HuH-7 (cell line): ENCODE measurements around the gene GPR35.
"Not testable (repeated sequence)": the region's sequence is repeated elsewhere in the genome, so short reads cannot be mapped to it uniquely, and the experiment has no call there.

Source experiments
- DNase-seq: peaks from one replicate; pipeline ENCODE4 v3.0.0; 2011; ENCODE audit warnings: low spot score

The GPR35 gene

DNA sequence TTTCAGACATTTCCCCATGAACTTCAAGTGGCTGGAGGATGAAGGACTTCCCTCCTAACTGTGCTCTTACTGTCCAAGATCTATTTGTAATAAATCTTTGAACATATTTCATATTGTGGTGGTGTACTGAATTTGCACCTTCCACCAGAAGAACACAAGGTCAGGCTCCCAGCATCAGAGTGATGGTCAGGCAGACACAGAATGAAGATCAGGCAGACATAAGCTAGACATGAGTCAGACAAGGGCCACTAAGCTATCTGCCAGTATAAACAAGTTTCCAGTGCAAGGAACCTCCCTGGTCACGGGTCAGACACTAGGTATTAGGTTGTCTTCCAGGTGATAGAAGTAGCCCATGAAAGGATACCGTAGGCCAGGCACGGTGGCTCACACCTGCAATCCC, 37.4 kb downstream of the GPR35 start:
- DNase-seq: no peak

DNA sequence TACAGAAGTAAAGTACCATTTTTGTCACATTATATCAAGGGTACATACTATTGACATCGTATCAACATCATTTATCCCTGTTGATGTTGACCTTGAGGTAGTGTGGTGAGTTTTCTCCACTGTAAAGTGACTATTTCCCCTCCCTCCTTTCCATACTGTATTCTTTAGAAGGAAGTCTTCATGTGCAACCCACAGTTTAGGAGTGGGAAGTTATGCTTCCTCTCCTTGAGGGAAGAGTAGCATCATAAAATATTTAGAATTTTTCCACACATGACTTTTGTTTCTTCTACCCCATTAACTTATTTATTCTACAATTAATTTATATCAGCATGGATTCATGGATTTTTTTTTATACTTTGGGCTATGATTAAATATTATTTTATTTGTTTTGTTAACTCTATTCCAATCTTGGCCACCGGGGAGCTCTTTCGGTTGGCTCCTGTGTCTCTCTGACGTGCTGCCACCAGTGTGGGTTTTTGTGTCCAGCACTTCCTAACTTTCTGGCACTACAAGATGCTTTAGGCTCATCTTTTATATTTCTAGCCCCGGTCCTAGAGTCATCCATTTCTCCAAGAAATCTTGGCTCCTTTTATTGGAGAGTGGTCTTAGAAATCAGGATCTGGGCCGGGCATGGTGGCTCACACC, 38.4 kb downstream of the GPR35 start:
- DNase-seq: no peak

DNA sequence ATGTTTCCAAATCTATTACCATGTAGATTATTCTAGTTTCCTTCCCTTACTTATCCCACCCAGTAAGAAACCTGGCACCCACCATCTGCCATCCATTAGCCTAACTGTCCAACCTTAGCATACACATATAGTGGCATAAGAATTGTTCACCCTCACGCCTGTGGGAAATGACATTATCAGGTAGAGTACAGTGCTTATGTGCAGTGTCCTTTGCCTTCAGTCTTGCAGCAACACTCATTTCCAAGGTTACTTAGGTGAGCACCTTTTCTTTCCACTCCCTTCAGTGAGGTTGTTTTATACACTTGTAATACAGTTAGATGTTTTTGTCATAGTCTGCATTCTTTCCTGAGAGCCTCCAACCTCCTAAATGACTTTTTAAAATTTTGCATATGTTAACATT, 39.3 kb downstream of the GPR35 start:
- DNase-seq: no peak

DNA sequence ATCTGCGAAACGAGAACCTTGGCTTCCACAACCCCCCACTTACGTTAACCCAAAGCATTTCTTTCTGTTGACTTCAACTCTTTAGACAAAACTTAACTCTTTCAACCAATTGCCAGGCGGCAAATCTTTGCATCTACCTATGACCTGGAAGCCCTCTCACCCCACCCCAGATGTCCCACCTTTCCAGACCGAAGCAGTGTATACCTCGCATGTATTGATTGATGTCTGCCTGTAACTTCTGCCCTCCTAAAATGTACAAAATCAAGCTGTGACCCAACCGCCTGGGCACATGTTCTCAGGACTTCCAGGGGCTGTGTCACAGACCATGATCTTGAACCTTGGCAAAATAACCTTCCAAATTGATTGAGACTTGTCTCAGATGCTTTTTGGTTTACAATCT, 45.1 kb downstream of the GPR35 start:
- DNase-seq: no peak

DNA sequence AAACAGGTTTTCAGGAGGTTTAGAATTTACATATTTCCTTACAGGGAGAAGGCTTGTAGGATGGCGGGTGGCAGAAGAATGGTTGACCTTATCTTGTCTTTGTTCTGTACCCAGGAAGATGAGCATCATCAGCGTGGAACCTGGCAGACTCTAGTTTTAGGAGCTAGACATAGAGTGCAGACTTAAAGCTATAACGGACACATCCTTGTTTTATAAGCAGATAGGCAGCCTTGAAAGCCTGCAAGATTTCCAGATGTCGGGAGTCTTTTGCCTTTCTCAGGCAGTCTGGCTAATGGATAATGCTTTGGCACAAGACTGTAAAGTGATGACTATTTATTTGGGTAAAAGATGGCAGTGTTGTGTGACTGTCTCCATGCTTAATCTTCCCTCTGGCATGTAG, 45.7 kb downstream of the GPR35 start:
- no peak for DNase-seq

DNA sequence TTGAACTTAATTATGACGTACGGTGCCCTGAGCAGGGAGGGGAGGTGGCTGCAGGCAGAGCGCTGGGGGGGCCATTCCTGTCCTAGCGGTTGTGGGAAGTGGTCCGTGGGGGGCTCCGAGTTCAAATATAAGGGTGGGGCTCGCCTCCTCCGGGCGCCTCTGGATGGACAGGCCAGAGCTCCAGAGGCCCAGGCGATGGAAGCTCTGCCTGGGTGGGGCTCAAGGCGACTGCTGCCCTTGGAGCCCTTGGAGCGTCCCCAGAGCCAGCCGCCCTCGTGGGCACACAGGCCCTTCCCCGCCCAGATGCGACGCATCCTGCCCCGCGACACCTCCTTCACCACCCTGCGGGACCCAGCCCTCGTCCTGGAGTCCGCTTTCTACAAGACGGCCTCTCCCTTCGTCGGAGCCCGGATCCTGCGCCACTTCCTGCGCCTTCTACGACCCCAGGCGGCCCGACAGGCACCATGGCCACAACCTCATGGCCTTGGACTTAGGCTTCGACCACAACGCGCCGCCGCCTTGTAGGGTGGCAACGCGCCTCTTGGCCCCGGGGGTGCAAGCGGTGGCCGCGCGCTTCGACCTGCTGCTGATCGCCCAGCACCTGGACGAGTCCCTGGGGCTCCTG, 46.9 kb downstream of the GPR35 start:
- DNase-seq: no peak

DNA sequence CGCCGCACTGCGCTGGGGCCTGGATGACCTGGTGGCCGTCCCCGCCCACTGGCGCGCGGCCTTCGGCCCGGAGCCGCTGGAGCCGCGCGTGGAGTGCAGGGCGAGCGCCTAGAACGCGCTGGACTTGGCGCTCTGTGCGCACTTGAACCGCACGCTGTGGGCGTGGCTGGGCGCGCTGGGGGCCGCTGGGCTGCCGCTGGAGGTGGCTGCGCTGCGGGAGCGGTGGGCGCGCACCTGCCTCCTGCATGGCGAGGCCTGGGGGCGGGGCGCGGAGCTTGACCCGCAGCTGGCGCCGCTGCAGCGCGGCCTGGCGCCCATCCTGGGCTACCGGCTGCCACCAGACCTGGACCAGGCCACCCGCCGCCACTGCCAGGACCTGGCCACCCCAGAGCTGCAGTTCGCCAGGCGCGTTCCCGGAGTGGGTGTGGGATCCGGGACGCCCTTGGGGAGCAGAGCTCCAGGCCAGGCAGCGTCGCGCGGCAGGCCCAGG, 47.5 kb downstream of the GPR35 start:
- no peak for DNase-seq

DNA sequence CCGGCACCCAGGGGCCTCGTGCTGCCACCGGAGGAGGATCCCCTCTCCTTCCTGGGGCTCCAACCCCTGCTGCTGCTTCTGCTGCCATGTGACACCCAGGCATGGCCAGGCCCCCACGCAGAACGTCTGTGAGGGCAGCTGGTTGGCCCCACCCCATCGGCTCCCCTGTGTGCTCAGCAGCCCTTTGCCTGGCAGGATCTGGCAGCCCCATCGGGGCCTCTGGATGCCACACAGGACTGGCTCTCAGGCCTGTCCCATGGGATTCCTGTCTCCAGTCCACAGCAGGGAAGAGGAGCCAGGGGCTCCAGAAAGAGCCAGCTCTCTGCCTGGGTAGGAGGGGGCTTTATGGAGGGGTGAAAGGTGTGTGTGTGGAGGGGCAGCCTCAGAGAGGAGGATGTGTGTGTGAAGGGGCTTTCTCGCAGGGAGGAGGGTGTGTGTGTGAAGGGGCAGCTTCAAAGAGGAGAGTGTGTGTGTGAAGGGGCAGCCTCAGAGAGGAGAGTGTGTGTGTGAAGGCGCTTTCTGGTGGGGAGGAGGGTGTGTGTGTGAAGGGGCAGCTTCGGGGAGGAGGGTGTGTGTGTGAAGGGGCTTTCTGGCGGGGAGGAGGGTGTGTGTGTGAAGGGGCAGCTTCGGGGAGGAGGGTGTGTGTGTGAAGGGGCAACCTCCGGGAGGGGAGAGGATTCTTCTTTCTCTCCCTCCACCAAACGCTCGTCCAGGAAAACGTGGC, 49.3 kb downstream of the GPR35 start:
- DNase-seq: not testable (repeated sequence)

DNA sequence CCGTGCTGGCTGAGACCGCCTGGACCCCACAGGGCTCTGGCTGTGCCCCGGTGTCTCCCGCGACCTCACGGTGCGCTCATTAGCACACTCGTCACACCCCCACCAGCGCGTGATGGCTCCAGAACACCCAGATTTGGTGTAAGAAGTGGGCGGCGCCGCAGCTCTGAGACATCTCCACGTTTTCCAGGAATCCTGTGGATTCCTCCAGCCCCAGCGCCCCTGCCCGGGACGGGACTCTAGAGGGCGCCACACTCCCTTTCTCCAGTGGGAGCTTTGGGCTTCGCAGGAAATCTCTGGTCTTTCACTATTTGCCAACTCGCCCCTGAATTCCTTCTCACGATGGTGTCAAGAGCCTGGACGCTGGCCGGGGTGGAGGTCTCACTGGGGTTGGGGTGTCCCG, 50.1 kb downstream of the GPR35 start:
- DNase-seq: not testable (repeated sequence)

DNA sequence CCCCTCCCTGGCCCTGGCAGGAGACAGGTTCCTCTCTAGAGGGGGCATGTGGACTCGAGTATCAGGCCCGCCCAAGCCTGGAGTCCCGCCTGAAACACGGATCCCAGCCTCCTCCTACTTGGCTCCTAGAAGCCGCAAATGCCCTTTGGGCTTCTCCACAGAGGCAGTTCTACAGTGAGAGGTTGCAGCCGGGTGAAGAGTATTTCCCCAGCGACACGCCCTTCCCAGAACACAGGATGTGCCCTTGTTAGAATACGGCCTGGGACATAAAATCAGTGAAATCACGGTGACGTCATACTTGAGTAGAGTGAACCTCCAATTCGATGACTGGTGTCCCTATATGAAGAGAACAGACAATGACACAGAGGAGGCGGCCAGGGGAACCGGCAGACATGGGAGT, 52.8 kb downstream of the GPR35 start:
- not testable (repeated sequence) for DNase-seq

DNA sequence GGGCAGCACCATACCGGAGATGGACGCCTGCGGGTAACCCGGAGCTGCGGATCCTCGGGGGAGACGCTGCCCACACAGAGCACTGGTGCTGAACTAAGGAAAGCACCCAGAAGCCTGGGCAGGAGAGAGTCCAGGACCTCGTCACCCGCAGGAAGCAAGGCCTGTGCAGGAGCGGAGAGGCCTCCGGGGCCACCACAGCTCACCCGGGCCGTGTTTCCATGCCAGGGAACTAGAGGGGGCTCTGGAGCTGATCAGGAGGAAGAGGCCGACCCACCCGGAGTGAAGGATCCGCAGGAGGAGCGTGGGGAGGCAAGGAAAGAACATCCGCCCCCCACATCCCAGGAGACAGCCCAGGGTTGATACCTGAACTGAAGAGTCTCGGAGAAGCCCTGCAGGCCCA, 53.6 kb downstream of the GPR35 start:
- not testable (repeated sequence) for DNase-seq

DNA sequence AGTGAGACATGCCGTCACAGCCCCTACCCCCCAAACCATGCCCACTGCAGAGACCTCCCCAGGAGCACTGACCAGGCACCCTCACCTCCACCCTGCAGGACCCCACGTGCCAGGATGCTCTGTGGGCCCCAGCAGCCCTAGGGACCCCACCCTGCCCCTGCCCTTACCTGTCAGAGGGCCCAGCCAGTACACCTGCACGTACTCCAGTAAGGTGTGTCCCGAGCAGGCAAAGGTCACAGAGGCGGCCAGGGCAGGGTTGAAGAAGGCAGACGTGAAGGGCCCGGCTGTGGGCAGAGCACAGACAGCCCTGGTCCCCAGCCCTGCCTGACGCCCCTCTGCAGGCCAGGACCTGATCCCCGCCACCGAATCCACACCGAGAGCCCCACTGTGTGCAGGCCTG, 54.9 kb downstream of the GPR35 start:
- not testable (repeated sequence) for DNase-seq
